ENCODE data around the gene GALNT15. TPM values are rescaled to one million over a fixed set of nuclear protein-coding genes. Genes with fewer than 3 reads are reported as not detected.
A peak's percentile ranks its signal among the peaks of the same experiment; 100 is the strongest.

GALNT15 gene
- total and polyA plus RNA-seq, 2 donors (not counting 1 experiment from before 2014, with no cell fraction given), result not detected

- H3K9ac ChIP-seq (ENCODE audit: low read length), result no peak overlapping the region
- intact Hi-C loops (cut with micrococcal nuclease), result no loop called here
- ChIA-PET CTCF (interaction anchor here (1.2 kb wide), 1 partner anchor 277 kb away, joined by 3 read pairs; no protein-coding TSS in a partner anchor), POLR2A (interaction anchor here (0.7 kb wide), 1 partner anchor 9 kb away, joined by 6 read pairs; no protein-coding TSS in a partner anchor)
- 78% methylated on average over 2 of the region's 7 CpGs for WGBS (ENCODE audit: insufficient coverage)
- H3K27ac Mint-ChIP-seq, result no peak overlapping the region
- no peak for TF ChIP-seq CTCF (IDR thresholded peaks at IDR 0.05)
- no peak for TF ChIP-seq EZH2 (IDR thresholded peaks at IDR 0.05; ENCODE audit: borderline replicate concordance, insufficient read depth, low read depth, low read length, poor library complexity, severe bottlenecking)
- H2AFZ ChIP-seq (ENCODE audit: insufficient read depth, low read depth, low read length, poor library complexity, severe bottlenecking), result no peak overlapping the region
- peaks cover 8% of the 10 kb centered on the region for H3K27me3 Mint-ChIP-seq
- H4K20me1 ChIP-seq (ENCODE audit: control insufficient read depth, insufficient read depth, low read length, poor library complexity, severe bottlenecking), result no peaks in the 10 kb centered on the region
- no peak overlapping the region for H3K4me3 Mint-ChIP-seq
- H3K9me3 ChIP-seq (ENCODE audit: control extremely low read depth in 1 of 3, control insufficient read depth in 2 of 3, insufficient read depth in 1 of 3, low read length in 2 of 3), result no peaks in the 10 kb centered on the region
- H3K36me3 ChIP-seq (replicated peaks in 1 of 2; ENCODE audit: control extremely low read depth in 1 of 2, control insufficient read depth in 1 of 2, extremely low read depth in 1 of 2, insufficient read depth in 2 of 2, low read length in 1 of 2), result no peaks in the 10 kb centered on the region
- ATAC-seq (ENCODE audit: low read depth) (peak; percentile 24), DNase-seq (no peak)
- no peaks in the 10 kb centered on the region for H3K9me3 Mint-ChIP-seq (ENCODE audit: insufficient read depth)
- no peak overlapping the region for H3K4me3 ChIP-seq (ENCODE audit: control extremely low read depth in 1 of 5, extremely low read depth in 1 of 5, insufficient read depth in 1 of 5, low read depth in 2 of 5, low read length in 4 of 5)
- H3K27ac ChIP-seq (ENCODE audit: low read length in 2 of 2), result no peak overlapping the region
- H3K4me1 Mint-ChIP-seq, result peaks cover 15% of the 10 kb centered on the region
- peaks cover 6 to 7% of the 10 kb centered on the region in 2 donors for H3K4me1 ChIP-seq (ENCODE audit: control insufficient read depth in 2 of 2, insufficient read depth in 2 of 2, low read length in 2 of 2)
- no peak overlapping the region for H3K4me2 ChIP-seq (replicated peaks; ENCODE audit: low read depth, low read length, poor library complexity, severe bottlenecking)
- no peaks in the 10 kb centered on the region for H3K79me2 ChIP-seq (ENCODE audit: control insufficient read depth, insufficient read depth, low read length)
- H3K27me3 ChIP-seq (replicated peaks in 1 of 4; ENCODE audit: control extremely low read depth in 1 of 4, control insufficient read depth in 3 of 4, insufficient read depth in 4 of 4, low read length in 3 of 4), result peaks cover 0 to 10% (median 0%) of the 10 kb centered on the region in 4 experiments
These were observed 77.9 kb downstream of the GALNT15 start for GRCh38 chr3:16252243-16252978.

- no peak for ATAC-seq (ENCODE audit: low read depth)
- TF ChIP-seq CTCF (IDR thresholded peaks at IDR 0.05) (no peak), EZH2 (IDR thresholded peaks at IDR 0.05; ENCODE audit: borderline replicate concordance, insufficient read depth, low read depth, low read length, poor library complexity, severe bottlenecking) (no peak)
These were observed 78.5 kb downstream of the GALNT15 start for GRCh38 chr3:16252988-16253387.

More at GRCh38 chr3:16252988-16253387, 78.5 kb downstream of the GALNT15 start:
- intact Hi-C loops (cut with micrococcal nuclease), result no loop called here
- H3K4me1 Mint-ChIP-seq, result peaks cover 11% of the 10 kb centered on the region
- CTCF ChIA-PET, result interaction anchor here (1.2 kb wide), 1 partner anchor 276 kb away, joined by 3 read pairs; no protein-coding TSS in a partner anchor
- no peak for DNase-seq
- peaks cover 6% of the 10 kb centered on the region for H3K27me3 Mint-ChIP-seq
- H3K9me3 Mint-ChIP-seq (ENCODE audit: insufficient read depth), result no peaks in the 10 kb centered on the region
- Histone ChIP-seq H3K36me3 (replicated peaks in 1 of 2; ENCODE audit: control extremely low read depth in 1 of 2, control insufficient read depth in 1 of 2, extremely low read depth in 1 of 2, insufficient read depth in 2 of 2, low read length in 1 of 2) (no peaks in the 10 kb centered on the region), H4K20me1 (ENCODE audit: control insufficient read depth, insufficient read depth, low read length, poor library complexity, severe bottlenecking) (no peaks in the 10 kb centered on the region), H3K9me3 (ENCODE audit: control extremely low read depth in 1 of 3, control insufficient read depth in 2 of 3, insufficient read depth in 1 of 3, low read length in 2 of 3) (no peaks in the 10 kb centered on the region), H3K4me2 (replicated peaks; ENCODE audit: low read depth, low read length, poor library complexity, severe bottlenecking) (no peak overlapping the region), H3K4me3 (ENCODE audit: control extremely low read depth in 1 of 5, extremely low read depth in 1 of 5, insufficient read depth in 1 of 5, low read depth in 2 of 5, low read length in 4 of 5) (no peak overlapping the region), H3K27ac (ENCODE audit: low read length in 2 of 2) (no peak overlapping the region), H2AFZ (ENCODE audit: insufficient read depth, low read depth, low read length, poor library complexity, severe bottlenecking) (no peak overlapping the region), H3K79me2 (ENCODE audit: control insufficient read depth, insufficient read depth, low read length) (no peaks in the 10 kb centered on the region), H3K9ac (ENCODE audit: low read length) (no peak overlapping the region), H3K27me3 (replicated peaks in 1 of 4; ENCODE audit: control extremely low read depth in 1 of 4, control insufficient read depth in 3 of 4, insufficient read depth in 4 of 4, low read length in 3 of 4) (peaks cover 0 to 5% (median 0%) of the 10 kb centered on the region in 4 experiments), H3K4me1 (ENCODE audit: control insufficient read depth in 2 of 2, insufficient read depth in 2 of 2, low read length in 2 of 2) (peaks cover 3 to 6% of the 10 kb centered on the region in 2 donors)
- no peak overlapping the region for H3K27ac Mint-ChIP-seq
- 67% methylated on average over 1 of the region's 2 CpGs for WGBS (ENCODE audit: insufficient coverage)
- POLR2A ChIA-PET, result interaction anchor here (0.6 kb wide), 1 partner anchor 18 kb away, joined by 3 read pairs; no protein-coding TSS in a partner anchor
- H3K4me3 Mint-ChIP-seq, result no peak overlapping the region

All from B cell (primary cell).